NCI-H82 treated with DMSO at 0.1 percent for 48 hours (cell line): ENCODE data around the gene NCKAP5.
"Not testable (repeated sequence)": the region's sequence is repeated elsewhere in the genome, so short reads cannot be mapped to it uniquely, and the experiment has no call there.

Experiments
- DNase-seq: peaks from one replicate; lab custom pipeline; 2025; ENCODE audit not compliant: unreplicated experiment; lab: John Stamatoyannopoulos, UW

NCKAP5 gene

DNA sequence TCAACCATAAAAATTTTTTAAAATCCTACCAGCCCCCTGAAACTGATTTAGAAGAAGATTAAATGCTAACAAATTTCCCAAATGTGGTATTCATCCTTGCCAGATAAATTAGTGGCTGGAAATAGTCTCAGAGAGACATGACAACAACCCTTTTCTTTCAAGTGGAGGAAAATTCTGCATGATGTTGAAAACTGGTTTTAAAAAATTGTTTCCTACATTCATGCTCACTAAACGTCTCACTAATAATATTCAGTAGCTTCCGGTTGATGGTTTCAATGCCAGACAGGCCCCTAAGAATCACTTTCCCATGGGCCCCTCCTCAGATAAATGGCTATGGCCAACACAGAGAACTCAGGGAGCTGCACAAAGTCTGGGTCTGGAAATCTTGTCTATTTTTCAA lies 43.2 kb downstream of the NCKAP5 start:
- DNase-seq, result no peak

DNA sequence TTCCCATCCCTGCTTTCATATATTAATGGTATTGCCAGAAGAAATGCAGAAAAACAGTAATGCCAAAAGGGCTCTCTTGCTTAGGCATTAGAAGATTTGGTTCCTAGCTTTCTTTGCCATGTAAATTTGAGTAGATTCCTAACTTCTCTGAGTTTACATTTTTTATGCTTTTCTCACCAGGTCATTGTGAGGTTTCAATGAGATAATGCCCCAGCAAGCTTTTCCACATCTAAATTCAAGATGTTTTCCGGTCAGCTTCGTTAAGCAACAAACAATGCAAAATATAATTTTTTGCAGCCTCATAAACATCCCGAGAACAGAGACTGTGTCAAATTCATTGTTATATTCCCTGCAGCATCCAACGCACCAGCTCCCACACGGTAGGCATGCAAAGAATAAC lies 44.9 kb downstream of the NCKAP5 start:
- DNase-seq, result no peak

DNA sequence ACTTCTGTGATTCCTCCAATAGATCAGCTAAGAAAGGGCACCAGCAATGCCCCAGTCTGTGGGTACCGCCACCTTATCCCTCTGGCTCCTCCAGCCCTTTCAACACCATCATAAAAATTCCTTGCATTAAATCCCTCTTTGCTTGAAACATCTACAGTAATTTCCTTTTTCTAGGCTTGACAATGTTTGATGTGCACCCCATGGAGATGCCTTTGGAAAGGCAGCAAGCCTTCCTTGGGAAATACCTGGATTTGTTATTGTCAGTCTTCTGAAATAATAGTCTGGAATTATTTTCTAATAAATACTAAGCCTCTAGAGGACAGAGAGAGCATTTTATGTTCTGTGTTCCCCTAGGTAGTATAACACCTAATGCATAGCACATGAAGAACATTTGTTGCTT lies 46.1 kb downstream of the NCKAP5 start:
- DNase-seq, result no peak

DNA sequence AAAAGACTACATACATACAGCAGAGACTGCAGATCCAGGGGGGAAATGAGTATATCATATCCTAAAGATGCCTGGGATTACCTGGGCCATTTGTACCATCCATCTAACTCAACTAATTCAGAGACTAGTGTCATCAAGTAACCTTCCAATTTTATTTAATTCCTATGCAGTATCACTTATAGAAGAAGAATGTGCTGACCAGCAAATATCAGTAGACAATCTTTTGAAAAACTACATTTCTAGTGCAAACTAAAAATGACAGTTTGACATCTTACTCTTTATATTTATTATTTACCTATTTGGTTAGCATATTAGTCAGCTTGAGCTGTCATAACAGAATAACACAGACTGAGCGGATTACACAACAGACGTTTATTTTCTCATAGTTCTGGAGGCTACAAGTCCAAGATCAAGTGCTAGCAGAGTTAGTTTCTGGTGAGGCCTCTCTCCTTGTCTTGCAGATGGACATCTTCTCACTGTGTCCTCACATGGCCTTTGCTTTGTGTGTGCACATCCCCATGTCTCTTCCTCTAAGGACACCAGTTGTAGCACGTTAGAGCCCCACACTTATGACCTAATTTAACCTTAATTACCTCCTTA lies 47.0 kb downstream of the NCKAP5 start:
- DNase-seq, result no peak

DNA sequence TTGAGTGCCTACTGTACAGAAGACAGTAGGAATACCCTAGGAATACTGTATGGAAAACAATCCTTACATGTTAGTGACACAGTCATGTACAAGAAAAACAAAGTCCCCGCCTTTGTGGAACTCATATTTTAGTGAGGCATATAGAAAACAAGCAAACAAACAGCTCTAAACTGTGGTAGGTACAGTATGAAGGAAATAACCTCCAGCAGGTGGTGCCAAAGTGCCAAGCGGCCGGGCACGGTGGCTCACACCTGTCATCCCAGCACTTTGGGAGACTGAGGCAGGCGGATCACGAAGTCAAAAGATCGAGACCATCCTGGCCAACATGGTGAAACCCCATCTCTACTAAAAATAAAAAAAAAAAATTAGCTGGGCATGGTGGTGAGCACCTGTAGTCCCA lies 48.6 kb downstream of the NCKAP5 start:
- DNase-seq, result not testable (repeated sequence)

DNA sequence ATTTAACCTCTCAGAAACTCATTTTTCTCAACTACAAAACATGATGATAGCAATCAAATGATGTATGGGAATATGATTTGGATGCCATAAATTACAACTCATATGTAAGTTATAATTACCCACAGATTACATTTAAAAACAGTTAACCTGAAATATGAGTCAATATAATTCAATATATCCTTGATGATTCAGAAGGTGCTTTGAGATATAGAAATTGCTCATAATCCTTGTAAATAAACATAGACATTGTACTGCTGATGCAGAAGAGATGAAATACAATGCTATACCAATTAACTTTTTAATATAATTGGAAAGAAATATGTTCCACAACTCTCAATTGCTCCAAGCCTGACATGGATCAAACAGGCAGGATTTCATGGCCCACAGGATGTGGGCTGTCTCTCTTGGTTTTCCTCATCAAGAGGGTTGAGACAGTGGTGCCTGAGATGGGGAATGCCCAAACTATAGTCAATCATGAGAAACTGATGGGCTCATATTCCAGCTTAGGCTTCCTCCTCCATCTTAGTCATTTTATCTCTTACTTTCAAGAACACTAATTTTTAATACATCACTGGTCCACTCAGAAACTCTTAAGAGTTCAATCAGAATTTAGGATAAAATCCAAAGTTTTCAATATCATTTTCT lies 49.4 kb downstream of the NCKAP5 start:
- DNase-seq, result no peak

DNA sequence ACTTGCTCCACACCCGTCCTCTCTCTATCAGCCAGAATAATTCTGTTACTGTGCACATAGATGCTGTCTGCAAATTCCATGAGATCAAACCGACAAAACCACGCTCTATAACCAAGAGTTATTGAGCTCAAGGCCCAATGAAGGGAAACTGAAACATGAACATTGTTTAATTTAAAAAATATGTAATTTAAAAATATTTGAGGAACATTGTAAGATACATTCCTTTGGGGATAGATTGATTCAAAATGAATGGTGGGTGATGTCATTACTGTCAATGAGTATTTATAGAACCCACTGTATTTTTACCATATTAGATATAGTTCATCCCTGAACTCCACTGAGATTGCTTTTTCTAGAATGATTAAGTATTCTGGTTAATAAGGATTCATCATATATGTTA lies 50.4 kb downstream of the NCKAP5 start:
- no peak for DNase-seq

DNA sequence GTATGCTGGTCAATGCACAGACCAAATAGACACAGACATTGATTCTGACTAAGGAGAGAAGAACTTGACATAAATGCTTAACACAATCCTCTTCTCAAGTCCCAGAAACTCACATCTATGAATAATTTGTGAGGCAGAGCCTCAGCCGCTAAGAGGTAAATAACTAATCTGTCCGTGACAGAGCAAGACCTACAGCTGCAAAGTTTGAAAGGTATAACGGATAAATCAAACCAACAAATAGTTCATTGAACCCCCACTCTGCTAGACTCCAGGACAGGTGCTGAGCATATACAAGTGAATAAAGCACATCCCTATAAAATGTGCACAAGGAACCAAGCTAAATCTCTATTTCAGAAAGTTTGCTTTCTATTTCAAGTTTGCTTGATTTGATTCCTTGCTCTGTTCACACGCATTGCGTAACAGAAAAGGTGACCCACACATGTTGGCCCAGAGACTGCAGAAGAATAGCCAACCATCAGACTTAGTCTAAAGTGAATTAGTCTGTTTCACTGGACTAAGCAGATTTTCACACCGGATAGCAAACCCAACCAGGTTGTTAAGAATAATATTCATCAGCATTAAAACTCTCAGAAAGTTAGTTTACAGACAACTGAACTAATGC lies 51.7 kb downstream of the NCKAP5 start:
- DNase-seq, result no peak

DNA sequence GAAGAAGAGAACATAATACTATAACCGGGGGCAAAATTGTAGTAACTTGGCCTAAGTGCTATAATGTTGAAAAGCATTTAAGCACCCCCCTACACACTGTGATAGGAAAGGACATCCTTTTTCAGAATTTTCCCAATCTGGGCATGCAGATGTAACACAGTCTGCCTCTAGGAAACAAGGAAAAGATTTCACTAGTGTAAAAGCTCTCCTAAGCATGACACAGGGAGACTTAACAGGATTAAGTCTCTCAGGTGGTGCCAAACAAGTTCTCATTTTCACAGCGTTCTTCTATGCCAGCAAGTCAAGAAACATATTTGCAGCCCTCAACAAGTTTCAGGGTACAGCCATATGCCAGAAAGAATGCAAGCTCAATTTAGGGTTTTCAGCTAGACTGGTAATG lies 53.0 kb downstream of the NCKAP5 start:
- peak; percentile 27 for DNase-seq

DNA sequence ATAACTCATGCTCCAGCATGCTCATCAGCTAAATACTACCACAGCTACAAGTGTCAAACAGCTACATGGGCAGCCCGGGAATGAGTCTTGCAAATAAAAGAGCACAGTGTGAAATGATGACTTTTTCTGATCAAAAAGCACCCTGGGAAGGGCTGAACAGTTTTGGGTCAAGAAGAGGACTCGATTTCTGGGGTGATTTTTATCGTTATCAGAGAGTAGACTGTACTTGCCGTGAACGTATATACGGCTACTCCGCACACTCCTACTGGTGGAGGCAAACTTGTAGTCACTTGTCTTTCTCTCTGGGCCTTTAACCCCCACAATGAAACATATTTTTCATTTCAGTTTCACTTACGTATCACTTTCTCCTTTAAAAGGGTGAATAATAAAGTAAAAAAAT lies 54.4 kb downstream of the NCKAP5 start:
- DNase-seq, result no peak

DNA sequence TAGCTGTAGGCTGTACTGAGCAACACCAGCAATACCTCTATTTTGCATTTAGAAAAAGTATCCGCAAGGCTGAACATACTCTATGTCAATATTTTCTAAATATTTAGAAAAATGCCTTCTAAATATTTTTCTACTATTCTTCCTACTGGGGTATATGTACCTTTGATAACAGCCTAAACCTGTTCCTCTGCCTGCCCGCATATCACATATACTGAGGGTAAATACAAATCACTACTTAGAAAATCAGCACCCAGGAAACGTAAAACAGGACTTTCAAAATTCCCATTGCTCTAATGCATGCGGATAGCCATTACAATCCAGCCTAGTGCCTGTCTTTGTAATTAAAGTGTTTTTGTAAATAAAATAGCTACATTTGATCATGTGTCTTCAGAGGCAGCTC lies 56.1 kb downstream of the NCKAP5 start:
- DNase-seq, result no peak

DNA sequence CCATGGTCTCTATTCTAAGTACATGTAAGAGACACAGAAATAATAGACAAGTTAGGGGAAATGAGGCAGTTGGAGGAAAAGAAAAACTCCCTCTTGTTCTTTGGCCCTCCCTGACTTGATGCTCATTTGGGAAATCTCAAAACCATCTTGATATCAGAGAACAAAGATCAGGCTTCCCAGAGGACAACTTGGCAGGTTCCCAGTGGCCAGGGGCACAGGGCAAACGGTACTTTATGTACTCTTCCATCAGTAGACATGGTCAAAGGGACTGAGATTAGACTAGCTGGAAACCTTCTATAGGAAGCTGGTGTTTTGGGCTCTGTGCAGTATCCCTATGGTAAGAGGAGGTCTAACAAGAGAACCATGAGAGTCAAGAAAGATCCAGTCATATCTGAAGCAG lies 56.6 kb downstream of the NCKAP5 start:
- no peak for DNase-seq

DNA sequence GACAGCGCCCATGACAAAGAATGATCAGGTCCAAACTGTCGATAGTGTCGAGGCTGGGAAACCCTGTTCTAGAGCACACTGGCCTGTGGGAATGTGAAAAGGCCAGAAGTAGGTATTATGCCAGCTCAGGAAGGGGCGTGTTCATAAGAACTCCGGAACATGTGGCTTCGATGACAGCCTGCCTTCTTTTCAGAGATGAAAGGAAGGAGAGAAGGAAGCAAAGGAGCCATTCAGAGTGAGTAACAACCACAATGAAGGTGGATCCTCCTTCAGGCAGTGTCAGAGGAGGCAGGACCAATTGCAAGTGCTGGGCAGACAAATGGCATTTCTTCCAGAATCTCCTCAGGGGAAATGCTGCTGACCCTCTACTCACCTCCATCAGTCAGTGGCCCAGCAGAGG lies 58.5 kb downstream of the NCKAP5 start:
- no peak for DNase-seq

DNA sequence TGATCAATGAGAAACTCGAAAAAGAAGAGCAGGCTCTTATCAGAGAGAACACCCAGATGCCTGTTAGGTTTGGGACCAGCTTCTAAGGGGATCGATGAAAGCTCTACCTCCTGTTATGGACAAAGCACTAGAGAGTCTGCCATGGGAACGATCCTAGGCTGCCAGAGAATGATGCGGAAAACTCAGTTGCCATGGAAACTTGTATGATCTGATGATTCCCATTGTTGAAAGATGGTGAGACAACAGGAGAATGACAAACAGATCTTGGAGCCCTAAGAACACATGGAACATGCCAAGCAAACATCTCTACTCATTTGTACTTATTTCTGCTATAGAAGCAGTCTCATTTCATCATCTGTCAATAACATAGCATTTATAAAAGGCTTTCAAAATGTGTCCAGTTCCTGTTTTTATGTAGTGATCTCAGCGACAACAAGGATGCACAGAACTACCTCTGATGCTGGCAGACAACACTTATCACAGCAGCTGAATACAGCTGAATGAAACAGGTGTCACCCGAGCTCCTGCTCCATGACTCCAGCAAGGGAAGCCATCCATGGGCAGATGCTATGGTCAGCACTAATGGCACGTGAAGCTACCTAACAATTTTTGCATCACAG lies 59.6 kb downstream of the NCKAP5 start:
- DNase-seq, result no peak

DNA sequence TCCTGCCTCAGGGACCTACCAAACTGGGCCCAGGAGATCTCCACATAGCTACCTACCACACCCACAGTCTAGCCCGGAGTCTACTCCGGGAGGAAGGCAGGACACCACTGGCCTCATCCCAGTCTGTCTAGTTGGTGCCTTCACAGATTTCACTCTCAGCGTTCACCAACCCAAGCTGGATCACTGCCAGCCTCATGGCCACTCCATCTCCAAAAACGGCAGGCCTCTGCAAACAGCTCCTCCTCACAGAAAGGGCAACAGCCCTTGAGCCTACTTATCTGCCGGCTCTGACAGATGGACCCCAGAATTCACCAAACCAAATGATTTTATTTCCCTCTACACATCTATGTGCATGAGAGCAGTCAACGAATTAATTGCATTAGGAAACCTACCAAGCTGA lies 61.3 kb downstream of the NCKAP5 start:
- DNase-seq, result peak; percentile 40

DNA sequence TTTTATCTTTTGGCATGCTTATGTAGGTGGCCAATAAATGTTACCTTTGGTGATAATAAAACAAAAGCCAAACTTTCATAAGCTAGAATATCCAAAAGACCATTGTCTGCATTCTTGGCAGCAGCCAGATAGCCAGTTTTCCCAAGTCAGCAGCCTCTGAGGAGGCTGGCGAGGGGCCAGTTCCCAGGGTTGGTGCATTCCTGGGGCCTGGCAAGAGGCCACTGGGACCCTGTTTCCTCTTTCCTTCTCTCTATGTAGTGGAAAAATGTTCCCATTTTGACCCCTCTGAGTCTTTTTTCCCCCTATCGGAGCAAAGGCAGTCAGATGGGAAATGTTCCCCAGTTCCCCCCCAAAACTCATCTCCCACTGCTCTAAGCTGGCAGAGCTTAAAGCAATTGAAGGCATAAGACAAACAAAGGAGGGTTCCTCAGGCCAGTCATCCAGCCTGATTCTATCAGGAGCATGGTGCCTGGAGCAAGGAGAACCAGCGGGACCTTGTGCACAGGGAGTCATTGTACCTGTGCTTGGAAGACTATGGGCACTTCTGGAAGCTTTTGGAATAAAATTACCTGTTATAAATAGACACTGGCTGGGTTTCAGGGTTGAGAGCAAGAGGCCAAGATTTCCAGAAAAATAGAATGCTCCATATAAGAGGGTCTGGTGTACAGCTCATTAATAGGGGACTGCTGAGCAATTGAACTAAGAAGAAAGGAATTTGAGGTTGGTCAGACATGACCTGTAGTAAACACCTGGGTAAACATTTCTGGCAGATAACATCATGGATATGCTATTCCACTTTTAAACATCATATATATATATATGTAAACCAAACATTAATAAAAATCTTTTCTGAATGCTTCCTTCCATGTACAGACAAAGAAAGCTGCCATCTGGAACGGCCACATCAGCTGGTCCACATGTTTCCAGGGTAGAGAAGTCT lies 63.4 kb downstream of the NCKAP5 start:
- DNase-seq, result no peak

DNA sequence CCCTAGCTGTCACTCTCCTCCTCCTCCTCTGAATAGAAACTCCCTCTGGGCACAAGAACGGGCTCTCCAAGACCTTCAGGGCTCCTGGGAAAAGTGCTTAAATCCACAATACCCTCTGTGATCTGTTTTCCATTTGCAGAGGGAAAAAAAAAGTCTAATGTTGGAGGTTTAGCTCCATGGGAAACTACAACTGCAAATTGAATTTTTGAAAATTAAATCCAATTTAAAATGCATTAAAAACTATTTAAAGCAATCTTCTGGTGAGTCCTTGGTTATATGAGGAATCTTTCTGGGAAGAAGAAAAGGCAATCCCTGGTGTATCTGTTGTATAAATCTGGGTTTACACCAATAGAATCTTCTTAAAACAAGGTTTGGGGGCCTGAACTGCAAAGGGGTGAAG lies 64.3 kb downstream of the NCKAP5 start:
- no peak for DNase-seq

DNA sequence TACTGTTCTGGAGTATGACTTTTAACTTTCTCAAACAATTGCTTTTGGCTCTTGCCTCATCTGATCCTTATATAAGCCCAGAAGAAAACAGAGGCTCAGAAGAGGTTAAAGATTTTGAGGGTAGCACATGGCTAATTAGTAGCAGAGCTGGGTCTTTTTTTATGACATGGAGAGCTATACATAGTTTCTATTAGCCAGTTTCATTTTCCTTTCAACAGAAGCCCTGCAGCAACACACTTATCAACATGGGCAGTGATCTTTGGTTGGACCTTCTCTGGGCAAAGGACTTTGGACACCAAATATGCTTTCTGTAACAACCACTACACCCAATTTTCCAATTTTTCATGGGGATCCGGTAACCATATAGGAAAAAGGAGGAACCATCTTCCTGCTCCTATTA lies 64.9 kb downstream of the NCKAP5 start:
- no peak for DNase-seq

DNA sequence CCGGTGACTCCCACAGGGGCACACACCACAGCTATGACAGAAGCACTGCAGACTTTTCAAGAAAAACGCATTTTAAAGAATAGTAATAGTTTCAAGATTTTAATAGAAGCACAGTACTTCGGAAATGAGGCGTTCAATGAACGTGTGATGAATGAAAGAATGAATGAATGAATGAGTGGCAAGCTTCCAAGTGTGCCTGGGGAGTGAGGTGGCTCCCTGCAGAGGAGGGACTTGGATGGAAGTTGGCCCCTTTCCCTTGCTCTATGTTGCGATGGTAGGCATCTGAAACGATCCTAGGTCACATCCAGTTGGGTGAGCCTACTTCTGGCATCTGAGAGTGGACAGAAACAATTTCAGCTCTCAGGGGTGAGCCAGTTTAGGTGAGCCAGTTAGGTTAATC lies 65.6 kb downstream of the NCKAP5 start:
- DNase-seq, result no peak

DNA sequence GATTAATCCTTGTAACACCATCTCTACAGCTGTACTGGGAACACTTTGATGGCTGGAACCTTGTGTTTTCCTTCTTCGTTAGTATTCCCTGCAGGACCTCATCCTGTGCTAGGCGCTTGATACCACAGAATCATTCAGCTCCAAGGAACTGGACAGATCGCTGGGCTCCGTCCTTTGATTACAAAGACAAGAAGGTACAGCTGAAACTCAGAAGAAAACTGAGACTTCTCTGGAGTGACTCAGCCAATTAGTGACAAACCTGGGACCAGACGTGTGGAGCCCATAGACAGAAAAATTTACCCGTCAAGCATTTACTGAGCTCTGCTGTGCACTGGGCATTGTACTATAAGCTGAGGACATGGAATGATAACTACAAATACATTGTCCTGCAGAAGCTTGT lies 67.3 kb downstream of the NCKAP5 start:
- DNase-seq, result no peak
